Activated T-helper 1 cell treated with Interleukin-2 at 50 U/mL for 16 hours (primary cell): ENCODE measurements around the gene GADD45G.

Experiments
- DNase-seq: peaks from one replicate; pipeline ENCODE4 v3.0.0-alpha.2; 2020; ENCODE audit warnings: low read depth

Gene GADD45G

DNA sequence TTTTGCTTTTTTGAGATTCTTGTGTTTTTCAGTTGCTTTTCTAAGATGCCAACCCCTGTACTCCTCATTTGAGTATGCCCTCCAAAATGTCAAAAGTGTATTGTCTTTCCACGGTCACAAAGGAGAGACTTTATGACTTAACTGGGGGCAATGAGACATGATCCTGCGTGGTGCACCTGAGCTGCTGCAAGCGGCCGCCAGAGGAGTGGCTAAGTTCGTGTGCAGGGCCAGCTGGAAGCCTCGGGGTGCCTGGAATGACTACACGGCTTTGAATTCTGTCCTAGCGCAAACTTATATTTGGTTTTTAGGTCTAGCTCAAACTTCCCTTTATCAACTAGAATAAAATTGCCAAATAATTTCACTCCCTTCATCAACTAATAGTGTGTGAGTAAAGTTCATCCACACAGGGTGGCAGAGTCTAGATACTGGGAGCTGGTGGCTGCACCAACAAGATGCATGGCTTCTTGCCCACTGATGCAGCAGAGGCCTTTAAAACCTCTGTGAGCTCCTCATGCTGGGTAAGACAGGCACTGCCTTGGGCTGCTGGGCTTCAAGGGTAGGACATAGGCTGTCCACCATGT is 4.7 kb downstream of the GADD45G start:
- DNase-seq: no peak

DNA sequence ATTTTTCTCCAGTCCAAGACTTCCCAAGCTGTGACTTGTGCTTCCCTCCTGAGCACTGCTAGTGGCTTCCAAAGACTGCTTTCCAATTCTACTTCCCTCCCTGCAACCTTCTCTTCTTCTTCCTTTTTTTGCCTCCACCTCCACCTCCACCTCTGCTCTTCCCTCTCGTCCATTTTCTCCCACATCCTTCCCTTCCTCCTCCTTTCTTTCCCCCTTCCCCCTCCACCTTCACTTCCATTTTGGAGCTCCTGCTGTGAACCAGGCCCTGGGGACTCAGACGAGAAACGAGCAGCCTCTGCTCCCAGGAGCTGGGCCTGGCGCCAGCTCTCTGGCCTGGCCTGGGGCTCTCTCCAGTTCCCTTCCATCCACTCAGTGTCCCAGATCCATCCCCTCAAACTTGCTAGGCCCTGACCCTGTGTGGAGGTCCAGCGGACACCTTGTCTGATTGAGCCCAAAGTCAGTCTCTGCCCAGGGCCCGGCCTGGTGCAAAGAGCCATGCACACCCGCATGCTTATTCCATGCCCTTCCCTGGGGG is 5.6 kb downstream of the GADD45G start:
- no peak for DNase-seq

DNA sequence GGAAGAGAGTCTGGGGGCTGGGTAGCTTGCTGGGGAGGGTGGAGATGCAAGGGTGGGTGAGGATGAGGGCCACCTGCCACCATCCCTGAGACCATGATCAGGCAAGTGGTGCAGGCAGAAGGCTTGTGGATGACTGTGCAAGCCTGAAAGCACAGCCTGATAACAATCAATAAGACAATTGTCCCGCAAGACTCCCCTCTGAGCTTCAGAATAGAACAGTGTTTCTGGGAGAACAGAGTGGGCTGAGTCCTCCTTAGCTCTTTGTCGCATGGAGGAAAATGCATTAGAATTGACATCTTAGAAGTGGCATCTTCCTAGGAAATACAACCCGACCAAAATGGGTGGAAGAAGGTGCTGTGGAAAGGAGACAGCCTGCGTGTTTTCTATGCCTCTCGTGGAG is 6.6 kb downstream of the GADD45G start:
- no peak for DNase-seq

DNA sequence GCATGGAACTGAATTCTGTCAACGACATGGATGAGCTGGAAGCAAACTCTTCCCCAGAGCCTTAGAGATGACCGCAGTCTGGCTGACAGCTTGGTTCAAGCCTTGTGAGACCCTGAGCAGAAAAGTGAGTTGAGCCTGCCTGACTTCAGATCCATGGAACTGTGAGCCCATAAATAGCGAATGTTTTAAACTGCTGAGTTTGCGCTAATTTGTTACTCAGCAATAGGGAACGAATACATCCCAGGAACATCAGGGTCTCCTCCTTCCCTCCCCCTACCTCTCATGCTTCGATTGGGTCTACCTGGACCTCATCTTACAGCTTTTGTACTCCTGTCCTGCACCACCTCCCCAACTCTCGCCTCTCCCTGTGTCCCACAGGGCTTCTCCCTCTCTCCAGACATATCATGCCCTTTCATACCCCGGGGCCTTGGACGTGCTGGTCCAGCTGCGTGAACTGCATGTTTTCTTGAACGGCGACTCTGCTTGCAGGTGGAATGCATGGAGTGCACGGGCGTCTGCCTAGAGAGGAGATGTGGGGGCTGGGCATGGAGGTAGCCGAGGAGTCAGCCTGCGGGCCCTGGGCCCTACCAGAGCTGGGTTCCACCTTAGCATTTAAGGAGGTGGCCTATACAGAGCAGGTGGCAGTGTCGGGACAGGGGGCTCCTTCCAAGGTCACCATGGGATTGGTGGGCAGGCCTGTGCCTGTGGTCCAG is 7.9 kb downstream of the GADD45G start:
- no peak for DNase-seq

DNA sequence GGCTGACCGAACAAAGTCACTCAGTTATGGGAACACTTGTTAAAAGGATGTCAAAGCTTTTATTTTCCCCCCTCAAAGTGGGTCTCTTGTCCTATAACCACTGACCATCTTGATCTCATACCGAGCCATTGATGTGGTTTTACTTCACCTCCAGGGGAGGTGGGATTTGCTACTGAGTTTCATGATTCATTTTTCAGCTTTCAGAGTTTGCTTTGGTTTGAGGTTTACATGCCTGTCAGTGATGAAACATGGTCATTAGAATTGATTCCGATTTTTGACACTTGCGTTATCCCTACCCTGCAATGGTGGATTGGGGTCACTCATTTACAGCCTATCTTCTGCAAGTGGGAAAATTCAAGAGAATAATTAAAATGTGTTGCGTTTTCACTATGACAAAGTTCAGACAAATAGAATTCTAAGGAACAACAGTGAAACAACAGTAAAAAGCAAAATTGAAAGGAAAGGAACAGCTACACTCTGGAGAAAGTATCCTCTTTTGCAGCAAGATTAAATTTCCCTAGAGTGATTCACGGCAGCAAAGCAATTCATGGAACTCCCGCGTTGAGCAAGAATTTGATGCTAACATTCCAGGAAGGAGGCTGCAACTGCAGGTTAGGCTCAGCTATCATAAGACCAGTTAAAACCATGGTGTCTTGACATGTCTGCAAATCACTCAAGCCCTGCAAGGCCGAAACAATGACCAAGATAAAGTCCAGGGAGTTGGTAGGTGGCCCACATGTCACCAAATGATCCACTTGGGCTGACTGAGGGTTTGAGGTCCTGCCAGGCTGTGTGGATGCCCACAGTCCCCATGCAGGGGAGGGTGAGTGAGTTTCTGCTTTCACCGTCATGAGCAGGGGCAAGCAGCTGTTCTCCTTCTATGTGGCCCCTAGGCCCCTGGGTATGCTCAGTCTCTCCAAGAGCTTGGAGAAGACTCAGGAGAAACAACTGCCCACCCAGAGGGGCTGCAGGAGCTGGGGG is 9.4 kb downstream of the GADD45G start:
- DNase-seq: no peak

DNA sequence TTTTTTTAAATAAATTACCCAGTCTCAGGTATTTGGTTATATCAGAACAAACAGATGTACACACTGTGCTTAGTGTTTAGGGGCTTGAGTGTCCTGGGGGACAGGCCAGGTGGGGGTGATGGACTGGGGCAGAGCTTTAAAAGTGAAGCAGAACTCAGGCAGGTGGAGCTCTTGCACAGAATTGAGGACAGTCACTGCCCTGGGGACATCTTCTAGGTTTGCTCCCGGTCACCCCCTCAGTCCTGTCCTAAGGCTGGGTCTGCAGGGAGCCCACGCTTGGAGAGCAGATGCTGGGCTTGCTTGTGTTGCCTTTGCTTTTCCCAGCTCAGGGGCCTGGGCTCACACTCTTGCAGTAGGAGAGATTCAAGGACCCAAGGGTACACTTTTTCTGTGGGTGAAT is 10.8 kb downstream of the GADD45G start:
- DNase-seq: no peak

DNA sequence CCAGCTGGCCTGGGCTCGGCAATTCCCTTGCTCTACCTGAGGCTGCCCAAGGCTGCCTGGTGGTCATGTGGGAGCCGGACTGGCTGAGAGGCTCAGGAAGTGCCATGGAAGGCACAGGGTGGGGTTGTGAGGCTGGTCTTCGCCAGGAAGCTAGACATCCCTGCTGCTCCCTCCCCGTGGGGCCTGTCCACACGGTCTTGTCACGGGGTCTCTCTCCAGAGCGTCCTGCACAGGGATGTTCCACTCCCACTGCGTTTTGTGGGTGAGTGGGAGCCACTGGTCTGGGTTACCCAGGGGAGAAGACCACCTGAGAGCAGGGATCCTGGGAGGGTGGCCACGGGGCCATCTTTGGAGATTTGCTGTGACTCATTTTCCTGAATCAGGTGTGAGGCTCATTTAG is 11.6 kb downstream of the GADD45G start:
- no peak for DNase-seq

DNA sequence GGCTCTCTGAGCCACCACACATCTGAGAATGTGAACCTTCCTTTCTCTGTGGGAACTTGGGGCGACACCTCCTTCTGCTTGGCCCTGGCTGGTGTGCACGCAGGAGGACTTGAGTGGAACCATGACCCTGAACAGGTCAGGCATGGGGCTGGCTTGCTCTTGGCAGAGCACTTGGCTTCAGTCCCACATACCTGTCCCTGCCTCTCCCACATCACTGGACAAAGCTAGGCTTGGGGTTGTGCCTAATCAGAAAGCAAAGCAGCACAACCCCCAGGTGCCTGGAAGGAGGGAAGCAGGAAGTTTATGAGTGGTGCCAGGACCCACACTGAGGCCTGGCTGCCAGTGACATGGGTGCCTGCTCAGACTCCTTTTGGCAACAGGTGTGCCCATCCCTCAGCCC is 13.2 kb downstream of the GADD45G start:
- DNase-seq: no peak

DNA sequence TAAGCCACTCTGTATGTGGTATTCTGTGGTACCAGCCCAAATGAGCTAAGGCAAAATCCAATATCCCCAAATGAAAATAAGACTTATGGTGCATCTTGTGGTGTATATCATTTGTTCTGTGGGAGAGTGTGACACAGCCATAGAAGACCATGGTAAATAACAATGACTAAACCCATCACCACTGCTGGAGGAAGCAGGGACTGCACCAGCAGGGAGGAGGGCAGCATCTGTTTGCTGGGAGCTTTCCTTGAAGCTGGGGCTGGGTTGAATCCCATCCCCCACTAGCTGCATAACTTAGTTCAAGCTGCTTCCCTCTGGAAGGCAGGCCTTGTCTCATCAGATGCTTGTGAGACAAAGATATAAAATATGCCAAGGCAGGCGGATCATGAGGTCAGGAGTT is 14.2 kb downstream of the GADD45G start:
- DNase-seq: no peak

DNA sequence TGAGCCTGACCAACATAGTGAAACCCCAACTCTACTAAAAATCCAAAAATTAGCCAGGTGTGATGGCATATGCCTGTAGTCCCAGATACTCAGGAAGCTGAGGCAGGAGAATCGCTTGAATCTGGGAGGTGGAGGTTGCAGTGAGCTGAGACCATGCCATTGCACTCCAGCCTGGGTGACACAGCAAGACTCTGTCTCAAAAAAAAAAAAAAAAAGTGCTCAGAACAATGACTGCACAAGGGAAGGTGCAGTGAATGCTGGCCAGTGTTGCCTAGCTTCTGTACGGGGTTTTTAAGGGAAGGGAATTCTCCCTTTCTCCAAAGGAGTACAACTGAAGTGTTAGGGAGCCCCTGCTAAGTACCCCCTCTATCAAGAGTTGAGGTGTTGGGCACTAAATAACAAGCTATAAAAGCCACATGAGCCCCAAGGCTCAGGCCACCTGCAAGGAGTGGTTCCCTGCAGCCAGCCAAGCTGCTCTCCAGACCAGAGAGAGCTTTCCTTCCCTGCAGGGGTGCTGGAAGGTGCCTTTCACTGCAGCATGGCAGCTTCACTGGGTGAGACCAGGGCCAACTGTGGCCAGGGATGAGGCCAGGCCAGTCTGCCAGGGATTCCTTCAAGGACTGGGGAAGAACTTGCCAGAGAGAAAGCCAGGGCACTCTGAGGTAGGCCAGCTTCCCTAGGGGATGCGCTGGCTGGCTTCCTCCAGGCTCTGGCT is 14.8 kb downstream of the GADD45G start:
- no peak for DNase-seq

DNA sequence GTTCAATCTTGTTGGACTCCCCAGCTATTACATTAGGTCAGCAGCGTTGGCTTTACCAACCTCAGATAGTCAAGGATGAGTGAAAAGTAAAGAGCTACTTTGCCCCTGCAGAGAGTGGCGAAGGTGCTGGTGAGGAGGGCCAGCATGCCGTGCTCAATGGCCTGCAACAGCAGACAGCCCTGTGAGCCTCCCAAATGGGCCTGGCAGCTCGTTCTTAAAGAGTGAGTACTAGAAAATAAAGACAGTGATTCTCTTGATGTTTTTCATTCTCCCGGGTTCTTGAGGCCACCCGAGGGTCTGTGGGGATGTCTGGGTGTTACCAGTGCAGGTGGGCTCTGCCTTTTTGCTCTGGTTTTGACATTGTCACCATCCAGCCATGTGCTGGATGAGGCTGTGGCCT is 16.2 kb downstream of the GADD45G start:
- no peak for DNase-seq

DNA sequence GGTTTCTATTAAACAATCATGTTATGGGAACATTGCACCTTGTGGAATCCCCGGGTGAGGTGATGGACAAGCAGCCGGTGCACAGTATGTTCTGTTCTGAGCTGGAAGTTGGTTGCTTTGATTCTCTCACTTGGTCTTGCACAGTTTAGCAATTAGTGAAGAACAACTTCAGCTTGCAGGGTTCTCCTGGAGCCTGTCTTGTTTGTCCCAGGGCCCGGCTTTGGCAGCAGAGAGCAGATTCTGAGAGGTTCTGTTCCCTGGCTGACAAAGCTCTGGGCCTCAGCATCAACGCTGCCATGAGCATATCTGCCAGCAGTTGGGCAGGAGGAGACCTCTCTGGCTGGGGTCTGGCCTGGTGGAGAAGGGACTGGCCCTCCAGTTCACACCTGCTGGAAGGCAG is 16.9 kb downstream of the GADD45G start:
- no peak for DNase-seq

DNA sequence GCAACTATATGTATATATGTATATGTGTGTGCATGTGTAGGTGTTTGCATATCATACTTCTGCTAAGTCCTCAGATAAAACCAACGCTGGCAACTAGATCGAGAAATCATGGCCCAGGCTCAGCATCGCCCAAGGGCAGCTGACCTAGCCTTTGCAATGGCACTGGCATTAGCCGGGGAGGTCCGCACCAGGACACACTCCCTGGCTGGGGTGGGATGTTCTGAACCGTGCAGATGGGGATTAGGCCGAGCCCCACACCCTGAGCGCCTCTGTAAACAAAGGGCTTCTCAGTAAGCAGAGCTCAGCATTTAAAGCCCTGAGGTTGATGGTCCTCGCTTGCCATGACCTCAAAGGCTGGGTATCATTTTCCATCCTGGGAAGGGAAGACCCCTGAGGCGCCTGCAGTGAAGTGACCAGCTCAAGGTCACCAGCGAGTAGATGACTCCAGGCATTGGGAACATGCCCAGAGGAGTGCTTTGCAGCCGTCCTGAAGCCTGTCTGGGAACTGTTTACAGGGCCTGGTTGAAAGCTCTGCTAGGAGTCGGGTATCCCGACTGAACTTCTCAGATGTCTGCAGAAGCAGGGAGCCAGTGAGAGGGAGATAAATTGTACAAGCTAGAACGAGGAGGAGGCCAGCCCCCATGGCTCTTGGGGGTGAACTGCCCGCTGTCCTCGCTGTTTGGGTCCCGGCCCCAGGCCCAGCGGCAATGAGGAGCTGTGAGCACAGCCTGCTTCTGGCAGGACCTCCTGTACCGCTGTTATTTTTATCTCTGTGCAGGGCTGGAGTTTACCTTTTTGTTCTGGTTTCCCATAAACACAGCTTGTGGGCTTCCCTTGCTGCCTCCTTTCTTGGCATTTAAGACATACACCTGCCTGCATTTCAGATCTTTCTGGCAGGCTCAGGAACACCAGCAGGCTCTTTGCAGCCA is 18.4 kb downstream of the GADD45G start:
- DNase-seq: no peak

DNA sequence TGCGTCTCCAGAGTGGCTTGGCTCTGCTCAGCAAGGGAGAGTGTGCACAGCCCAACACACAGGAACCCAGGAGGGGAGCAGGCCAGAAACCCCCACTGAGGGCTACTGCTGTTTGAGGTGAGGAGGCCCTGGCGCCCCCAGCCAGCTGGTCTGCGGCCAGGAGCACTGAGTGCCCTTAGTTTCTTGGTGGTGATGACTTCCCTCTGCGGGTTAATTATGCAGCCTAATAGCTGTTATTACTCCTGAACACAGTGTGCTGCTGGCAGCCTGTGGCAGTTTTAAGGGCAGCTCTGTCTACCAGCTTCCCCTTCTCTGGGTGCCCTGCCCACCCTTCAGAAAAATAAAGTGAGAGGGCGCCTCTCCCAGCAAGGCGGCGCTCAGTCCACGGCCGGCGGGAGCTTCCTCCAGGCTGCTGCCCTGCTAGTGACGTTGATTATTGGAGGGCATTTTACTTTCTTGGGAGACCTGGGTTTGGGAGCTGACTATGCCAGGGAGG is 19.2 kb downstream of the GADD45G start:
- DNase-seq: no peak

DNA sequence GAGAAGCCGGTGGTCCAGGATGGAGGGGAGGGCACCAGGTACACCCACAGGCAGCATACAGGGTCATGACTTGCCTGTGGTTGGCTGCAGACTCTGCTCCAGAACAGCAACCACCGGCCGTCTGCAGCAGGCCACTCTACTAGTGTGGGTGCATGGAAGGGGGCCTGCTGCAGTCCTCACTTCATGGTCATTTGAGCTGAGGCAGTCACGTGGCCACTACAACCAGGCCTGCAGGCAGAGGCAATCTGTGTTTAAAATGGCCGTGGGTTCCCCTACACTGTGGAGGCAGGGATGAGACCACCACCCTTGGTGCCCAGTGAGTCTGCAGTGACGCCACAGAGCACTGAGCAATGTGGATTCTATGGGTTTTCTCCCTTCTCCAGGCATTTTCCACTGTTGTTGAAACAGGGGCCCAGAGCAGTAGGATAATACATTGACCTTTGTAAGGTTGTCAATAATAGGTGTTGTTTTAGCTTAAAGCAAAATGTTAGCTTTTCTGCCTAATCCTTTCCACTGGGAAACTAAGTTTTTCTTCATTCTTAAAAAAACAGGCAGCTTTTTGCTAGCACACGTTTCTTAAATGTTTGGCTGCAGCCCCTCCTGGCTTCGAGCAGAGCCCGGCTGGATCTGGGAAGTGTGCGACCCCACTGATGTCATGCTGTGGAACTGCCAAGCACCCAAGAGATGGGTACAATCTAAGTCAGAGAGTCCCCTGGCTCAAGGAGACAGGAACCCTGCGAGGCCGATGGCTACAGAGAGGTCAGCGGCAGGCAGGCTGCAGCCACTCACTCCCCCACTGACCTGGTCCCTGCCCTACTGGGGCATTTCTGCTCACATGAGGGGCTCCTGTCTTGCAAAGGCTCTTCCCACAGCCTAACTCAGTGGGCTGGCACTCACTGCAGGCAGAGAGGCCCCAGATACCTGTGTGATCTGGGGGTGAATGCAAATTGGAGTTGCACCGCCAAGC is 21.2 kb downstream of the GADD45G start:
- no peak for DNase-seq

DNA sequence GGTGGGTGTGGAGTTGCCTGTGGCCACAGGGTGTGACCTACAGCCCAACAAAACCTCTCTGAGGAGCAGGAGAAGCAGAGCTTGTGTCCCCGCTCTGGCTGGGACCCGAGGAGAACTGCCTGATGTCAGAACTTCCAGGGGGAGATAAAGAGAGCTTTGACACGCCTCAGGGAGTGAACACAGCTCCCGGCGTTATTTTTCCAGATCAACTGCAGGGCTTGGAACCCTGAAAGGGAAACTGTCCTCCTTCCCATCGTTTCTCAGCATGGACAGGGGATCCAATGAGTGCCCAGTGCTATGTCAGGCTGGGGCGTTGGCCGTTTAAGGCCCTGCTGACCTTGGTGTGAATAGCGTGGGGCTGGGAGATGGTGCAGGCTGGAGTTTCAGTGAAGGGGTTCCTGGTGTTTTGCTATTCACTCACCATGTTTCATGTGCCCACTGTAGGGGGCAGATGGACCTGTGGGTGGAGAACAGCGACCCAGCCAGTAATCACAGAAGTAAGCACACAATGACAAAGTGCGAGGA is 22.0 kb downstream of the GADD45G start:
- no peak for DNase-seq

DNA sequence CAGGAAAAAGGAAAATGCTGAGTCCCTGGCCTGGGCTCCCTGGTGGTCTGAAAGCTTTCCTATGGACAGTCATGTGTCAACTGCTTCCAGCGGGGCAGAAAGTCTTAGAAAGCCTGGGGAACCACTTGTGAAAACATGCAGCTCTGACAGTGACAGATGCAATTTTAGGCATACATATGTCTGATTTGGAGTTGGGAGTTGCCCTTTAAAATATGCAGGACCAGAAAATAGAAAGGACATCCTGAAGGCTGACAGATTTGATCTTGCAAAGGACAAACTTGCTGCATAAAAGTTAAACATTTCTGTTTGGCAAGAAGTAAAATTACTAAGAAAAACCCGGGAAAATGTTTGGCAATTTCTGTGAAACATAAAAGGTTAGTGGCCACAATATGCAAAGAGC is 23.8 kb downstream of the GADD45G start:
- no peak for DNase-seq

DNA sequence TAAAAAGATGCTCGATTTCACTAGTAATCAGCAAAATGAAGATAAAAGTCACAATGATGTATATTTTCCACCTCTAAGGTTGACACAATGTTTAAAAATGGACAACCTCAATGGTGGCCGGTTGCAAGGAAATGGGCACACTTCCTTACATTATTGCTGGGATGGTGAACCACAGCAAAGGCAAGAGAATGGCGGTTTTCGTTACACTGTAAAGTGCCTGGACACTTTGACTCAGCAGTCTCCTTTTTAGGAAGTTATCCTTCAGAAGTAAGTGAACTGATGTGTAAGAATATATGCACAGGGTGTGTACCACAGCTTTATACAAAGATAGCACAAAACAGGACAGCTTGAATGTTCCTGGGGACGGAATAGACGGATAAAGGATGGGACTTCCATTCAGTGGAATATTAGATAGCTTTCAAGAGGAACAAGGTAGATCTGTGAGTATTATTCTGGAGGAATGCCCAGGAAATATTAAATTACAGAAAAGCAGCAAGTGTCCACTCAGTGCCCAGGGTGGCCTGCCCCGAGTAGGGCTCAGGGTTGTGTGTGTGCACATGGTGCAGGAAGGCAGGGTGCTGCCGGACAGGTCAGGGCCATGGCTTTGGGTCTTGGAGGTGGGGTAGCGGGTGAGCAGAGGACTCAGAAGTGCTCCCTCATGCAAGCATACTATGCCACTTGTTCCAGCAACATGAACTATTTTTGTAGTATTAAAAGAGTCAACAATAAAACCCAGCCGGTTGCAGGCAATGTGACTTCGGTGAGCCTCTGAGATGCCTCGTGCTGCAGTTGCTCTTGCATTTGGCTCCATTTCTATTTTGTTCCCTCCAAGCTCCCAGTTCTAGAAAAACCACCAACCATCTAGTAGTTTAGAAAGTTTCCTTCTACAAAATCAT is 24.5 kb downstream of the GADD45G start:
- DNase-seq: no peak
